HG03108 (cell line): ENCODE data around the gene MBLAC2.

Experiments used
- ATAC-seq: cut with Tn5 transposase; IDR thresholded peaks from one replicate; pipeline ENCODE4 v1.9.1; 2021; ENCODE audit warnings: moderate library complexity; ENCODE audit not compliant: unreplicated experiment

Gene MBLAC2

DNA sequence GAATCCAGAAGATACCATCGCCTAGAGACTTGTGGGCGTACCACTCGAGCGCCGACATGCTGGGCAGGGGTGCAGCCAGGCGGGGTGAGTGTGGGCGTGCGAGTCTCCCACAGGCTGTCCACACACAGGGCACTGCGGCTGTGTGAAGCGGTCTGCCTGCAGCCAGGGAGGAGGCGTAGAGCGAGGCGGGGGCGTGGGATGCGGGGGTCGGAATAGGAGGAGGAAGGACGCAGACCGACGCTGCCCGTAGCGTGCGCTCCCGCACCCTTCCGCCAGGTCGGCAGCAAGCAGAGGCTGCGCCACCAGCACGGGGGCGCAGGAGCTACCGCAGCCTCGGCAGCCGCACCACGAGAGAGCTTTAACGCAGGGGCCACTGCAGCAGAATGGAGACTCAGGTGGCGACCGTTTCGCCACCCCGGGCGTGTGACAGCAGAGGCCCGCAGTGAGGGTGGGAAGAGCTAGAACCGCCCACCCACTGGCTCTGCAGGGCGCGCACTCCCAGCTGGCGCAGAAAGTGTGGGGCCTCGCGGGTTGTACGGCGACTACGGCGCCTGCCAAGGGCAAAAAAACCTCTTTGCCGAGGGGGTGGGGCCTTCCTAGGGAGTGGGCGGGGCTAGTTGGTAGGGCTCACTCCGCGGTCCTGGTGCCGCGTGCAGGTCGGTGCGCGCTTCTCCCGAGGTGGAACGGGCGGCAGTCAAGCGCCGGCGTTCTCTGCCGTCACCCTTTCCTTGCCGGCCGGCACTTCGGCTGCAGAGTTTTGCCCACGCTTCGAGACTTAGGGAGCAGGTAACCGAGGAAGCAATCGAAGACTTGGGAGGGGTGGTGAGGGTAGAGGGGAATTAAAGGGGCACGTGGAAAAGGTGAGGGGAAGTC lies at the start of gene MBLAC2, which contains the start of gene POLR3G:
MBLAC2 (minus strand) TSS at position 537 of the 873 bp plus-strand sequence; CDS start at position 58, 479 bp downstream.
POLR3G (plus strand) TSS at position 630 of the 873 bp plus-strand sequence. CDS start 10,704 bp downstream, outside the sequence.
- ATAC-seq: peak; percentile 87

- ATAC-seq: no peak
Measured at GRCh38 chr5:90519081-90519480, 44.5 kb upstream of the MBLAC2 start.

- no peak for ATAC-seq
Measured at GRCh38 chr5:90518661-90519060, 44.1 kb upstream of the MBLAC2 start.

DNA sequence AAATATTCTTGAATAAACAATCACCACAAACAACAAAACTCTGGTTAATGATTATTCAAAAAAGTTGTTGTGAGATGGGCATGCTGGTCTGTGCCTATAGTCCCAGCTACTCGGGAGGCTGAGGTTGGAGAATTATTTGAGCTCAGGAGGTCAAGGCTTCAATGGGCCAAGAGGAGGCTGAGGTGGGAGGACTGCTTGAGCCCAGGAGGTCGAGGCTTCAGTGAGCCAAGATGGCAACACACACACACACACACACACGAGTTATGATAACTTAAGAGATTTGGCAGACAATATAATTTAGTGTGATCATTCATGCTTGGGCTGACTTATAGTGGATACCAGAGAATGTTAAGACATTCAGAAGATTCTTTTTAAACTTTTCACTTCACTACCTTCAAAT lies 39.9 kb upstream of the MBLAC2 start:
- ATAC-seq: no peak

- ATAC-seq: no peak
Measured at GRCh38 chr5:90510438-90510837, 35.9 kb upstream of the MBLAC2 start.

- ATAC-seq: no peak
Measured at GRCh38 chr5:90506221-90506620, 31.6 kb upstream of the MBLAC2 start.

- no peak for ATAC-seq
Measured at GRCh38 chr5:90504743-90505142, 30.2 kb upstream of the MBLAC2 start.

DNA sequence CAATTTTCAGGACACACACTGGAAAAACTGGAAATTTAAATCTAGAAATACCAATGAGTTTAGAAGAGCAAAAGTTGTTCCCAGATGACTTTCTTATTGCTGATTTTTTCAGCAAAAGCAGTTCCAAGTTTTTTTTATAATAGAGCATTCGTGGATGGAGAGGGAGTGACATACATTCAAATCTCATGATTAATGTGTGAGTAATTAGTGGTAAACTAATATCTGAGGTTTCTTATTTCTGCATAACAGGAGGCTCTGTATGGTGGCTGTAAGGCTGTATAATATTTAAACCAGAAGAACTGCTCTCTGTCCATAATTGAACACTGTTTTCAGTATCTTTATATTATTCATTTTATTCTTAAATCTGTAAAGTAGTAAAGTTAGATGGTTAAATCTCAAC lies 29.0 kb upstream of the MBLAC2 start:
- ATAC-seq: no peak

GRCh38 chr5:90495146-90495545 lies 20.6 kb upstream of the MBLAC2 start:
- ATAC-seq: no peak

DNA sequence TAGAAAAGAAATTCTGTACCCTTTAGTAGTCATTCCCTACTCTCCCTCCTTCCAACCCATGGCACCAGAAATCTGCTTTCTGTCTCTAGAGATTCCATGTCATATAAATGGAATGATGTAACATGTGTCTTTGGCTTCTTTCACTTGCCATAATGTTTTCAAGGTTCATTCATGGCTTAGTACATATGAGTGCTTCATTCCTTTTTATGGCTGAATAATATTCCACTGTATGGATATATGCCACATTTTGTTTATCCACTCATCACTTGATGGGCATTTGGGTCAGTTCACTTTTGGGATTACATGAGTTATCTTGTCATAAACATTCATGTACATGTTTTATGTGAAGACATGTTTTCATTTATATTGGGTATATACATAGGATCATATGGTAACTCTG lies 19.5 kb upstream of the MBLAC2 start:
- ATAC-seq: no peak

DNA sequence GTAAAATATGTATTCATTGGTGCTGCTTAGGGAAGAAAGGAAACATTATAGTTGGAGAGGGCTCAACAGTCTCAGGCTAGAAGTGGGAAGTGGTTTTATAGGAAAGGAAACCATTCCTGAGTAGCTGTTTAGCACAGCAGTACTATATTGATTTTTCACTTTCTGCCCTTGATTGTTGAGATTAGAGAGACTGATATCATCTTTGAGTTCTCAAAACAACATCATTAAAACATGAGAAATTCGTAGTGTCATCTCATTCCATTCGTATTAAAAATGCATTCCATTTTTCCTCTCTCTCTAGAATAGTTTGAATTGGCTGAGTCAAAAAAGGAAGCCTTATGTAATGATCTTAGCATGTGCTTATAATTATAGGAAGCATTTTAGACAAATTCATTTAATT lies 14.2 kb upstream of the MBLAC2 start:
- no peak for ATAC-seq

DNA sequence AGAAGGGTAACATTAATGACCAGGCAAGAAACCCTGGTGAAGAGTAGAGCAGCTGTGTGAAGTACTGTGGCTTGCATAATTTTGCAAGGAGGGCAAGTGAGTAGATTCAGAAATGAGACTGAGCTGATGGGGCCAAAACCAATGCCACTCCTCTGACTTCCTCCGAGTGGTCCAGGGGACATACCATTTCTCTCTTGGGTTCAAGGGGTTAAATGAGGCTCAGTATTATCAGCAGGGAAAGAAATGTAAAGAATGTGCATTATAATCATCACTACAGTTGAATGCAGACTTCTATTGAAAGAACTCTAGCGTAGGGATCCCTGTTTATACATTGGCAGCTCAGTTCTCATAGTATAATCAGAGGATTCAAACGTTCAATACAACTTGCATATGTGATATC lies 10.0 kb upstream of the MBLAC2 start:
- no peak for ATAC-seq

DNA sequence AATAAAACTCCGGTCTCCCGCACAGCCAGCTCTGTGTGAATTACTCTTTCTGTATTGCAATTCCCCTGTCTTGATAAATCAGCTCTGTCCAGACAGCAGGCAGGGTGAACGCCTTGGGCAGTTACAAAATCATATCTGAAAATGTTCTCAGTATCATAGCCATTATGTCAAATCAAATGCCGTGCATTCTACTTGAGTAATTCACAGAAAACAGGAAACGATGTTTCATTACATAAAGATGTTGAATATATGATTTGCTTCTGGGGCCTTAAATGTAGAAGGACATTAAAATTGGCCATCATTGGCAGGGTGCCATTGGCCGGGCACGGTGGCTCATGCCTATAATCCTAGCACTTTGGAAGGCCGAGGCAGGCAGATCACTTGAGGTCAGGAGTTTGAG lies 8.6 kb upstream of the MBLAC2 start:
- ATAC-seq: no peak

DNA sequence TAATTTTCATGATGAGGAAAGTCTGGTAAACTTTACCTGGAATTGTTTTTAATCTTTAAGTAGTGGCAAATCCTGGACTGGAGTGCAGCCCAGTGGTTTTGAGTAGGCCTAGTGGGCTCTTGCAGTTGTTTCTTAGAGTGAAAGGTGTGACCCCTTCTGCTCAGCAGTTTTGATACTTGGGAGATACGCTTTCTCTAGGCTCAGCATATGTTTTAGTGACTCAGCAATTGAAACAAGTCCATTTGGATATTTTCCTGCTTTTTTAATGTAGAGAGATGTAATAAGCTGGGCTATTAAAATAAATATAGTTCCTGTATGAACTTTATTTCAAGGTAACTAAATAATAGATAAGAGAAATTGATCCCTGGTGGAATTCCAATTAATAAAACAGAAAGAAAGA lies 6.1 kb upstream of the MBLAC2 start:
- no peak for ATAC-seq

DNA sequence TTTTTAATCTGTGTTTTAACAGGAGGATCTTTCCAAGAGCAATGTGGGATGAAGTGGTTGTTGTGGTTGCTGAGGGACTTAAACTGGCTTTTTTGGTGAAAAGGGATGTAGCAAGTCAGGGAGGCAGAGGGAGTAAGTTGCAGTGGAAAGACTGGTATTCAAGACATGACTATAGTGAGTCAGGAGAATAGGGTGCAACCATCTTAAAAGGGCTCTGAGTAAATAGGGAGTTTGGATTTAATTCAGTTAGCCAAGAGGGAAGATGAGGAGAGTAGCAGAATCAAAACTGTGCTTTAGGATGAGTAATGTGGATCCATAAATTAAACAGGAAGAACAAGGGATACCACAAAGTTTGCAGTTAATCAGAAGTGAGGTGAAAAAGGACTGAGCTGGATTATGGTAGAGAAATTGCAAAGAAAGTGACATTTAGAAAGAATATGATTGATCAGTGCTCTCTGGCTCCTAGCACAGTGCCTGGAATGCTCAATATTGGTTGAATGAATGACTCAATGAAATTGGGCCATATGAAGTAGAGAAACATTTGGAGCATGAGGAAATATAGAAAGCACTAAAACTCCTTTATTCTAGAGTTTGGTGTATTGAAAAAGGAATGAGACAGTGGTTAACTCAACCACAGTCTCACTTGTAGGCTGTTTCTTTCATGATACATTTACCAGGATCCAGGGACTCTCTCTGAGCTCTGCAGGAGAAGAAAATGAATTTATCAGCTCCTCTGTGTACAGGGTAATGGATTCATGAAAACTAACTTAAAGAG lies 5.2 kb upstream of the MBLAC2 start:
- ATAC-seq: no peak

GRCh38 chr5:90477621-90478215 lies 3.1 kb upstream of the MBLAC2 start:
- no peak for ATAC-seq

- no peak for ATAC-seq
Measured at GRCh38 chr5:90477073-90477472, 2.5 kb upstream of the MBLAC2 start.

GRCh38 chr5:90476391-90476790 lies 1.8 kb upstream of the MBLAC2 start:
- no peak for ATAC-seq

DNA sequence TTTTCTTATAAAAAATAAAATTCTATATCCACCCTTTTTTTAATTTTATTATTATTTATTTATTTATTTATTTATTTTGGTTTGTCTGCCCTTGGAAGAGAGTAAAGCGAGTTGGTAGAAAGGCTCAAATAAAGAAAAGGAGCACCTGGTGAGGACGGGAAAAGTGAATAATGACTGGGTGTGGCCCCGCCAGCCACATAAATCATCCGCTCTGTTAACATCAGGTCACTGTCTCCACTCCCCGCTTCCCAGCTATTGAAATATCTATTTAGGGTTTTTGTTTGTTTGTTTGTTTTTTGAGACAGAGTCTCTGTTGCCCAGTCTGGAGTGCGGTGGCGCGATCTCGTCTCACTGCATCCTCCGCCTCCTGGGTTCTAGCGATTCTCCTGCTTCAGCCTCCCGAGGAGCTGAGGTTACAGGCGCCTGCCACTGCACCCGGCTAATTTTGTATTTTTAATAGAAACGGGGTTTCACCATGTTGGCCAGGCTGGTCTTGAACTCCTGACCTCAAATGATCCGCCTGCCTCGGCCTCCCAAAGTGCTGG lies 937 bp upstream of the MBLAC2 start:
- no peak for ATAC-seq

- peak; percentile 11 for ATAC-seq
Measured at GRCh38 chr5:90473396-90474234, 956 bp downstream of the MBLAC2 start.
